Measurements from ENCODE around the gene ARMC9. TPM values are rescaled to one million over a fixed set of nuclear protein-coding genes. Genes with fewer than 3 reads are reported as not detected.

The ARMC9 gene
- total RNA-seq, 1 experiment from 2014 or later: 16.4 TPM

DNA sequence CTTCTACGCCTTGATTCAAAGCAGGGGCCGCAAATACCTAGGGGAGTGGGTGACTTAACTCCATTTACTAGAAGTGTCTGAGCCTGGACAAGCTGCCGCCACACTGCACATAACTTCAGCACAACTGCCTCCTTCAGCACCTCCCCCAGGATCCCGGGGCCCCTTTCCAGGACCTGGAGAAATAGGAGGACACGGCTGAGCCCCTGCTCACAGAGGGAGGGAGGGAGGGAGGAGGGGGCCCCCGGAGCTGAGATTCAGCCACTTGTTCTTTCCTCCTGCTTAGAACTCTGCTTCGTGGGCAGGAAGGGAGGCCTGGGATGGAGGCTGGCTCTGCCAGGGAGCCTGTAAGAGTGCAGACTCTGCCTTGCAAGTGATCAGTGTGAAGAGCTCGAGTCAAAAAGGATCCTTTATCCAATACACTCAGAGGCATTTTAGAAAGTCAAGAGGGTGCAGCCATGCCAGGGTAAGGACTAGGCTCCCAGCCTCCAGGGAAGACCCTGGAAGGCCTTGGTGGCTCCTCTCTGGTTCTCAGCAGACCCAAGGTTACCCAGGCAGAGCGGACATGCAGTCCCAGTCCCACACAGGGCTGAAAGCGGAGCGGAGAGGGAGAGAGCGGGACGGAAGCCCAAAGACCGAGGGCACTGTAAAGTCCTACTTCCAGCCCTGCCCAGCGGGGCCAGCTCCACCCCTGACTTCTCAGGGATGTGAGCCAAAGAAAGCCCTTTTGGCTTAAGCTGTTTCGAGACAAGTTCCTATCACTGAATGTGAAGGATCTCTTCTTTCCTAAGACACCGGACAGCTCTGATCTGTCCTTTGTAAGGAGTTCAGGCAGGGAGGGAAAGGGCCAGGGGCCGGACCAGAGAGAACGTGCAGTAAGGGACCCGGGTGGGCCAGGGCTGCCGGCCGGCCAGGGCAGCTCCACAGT lies 8.6 kb upstream of the ARMC9 start:
- TF ChIP-seq CEBPB (IDR thresholded peaks at IDR 0.05; ENCODE audit: low read depth): no peak
- no peaks in the 10 kb centered on the region for H3K9me2 ChIP-seq (ENCODE audit: insufficient read depth)
- no peaks in the 10 kb centered on the region for H3K79me2 ChIP-seq (ENCODE audit: insufficient read depth, low read length)
- H3K27ac ChIP-seq (ENCODE audit: low read depth, low read length): no peak overlapping the region
- DNase-seq (ENCODE audit: low read depth, low spot score) (no peak), ATAC-seq (no peak)
- BruUV-seq (replicated peaks): no TSS peak
- ChIA-PET CTCF (no interaction called here), RAD21 (ENCODE audit: low non-redundant PET in 1 of 2, low total read pairs in 2 of 2, uncharacterized antibody in 2 of 2, unreplicated experiment in 2 of 2) (no interaction called here), POLR2A (no interaction called here)
- no peak overlapping the region for H3K4me2 ChIP-seq (ENCODE audit: low read length)
- no peak overlapping the region for H2AFZ ChIP-seq (ENCODE audit: low read depth, low read length, poor library complexity, severe bottlenecking)
- H4K20me1 ChIP-seq (ENCODE audit: insufficient read depth): no peaks in the 10 kb centered on the region
- no peaks in the 10 kb centered on the region for H3K9me3 ChIP-seq (ENCODE audit: control insufficient read depth in 1 of 2, insufficient read depth in 1 of 2, low read depth in 1 of 2, low read length in 2 of 2)
- H3K4me3 ChIP-seq (replicated peaks in 1 of 2; ENCODE audit: low read depth in 1 of 2, low read length in 2 of 2): no peak overlapping the region
- no peaks in the 10 kb centered on the region for H3K27me3 ChIP-seq (ENCODE audit: insufficient read depth, low read length)
- intact Hi-C loops (cut with micrococcal nuclease): no loop called here
- no peaks in the 10 kb centered on the region for H3K36me3 ChIP-seq (ENCODE audit: control insufficient read depth in 1 of 2, insufficient read depth in 2 of 2, low read length in 2 of 2)
- H3K4me1 ChIP-seq (ENCODE audit: control insufficient read depth in 1 of 2, insufficient read depth in 2 of 2, low read length in 2 of 2): no peaks in the 10 kb centered on the region
- H3K9ac ChIP-seq (ENCODE audit: low read length): no peak overlapping the region

DNA sequence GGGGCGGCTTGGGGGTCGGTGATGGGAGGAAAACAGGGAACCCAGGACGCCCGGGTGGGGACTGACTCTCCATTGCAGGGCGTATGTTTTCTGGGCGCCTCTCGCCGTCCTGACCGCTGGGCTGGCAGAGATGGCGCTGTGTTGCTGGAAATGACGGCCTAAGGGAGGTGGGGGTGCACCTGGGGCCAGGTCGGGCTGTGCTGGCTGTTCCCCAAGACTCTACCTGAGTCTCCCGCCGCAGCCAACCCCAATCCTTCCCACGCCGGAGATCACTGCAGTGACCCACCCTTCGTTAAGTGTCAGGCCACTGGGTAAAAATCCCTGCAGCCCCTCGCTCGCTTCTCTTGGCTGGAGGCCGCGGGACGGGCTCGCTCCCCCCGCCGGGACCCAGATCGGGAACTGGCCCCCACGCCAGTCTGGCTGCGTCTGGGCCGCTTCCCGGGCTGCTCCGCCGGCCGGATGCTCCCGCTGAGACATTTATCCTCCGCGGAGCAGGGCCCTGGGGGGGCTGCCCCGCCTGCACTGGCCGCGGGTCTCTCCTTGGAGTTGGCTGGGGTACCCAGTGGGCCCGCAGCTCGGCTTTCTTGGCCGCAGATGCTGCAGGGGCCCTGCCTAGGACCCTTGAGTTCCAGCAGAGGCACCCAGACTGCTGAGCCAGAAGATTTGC lies 7.8 kb upstream of the ARMC9 start:
- Histone ChIP-seq H3K4me2 (ENCODE audit: low read length) (no peak overlapping the region), H3K4me1 (ENCODE audit: control insufficient read depth in 1 of 2, insufficient read depth in 2 of 2, low read length in 2 of 2) (no peaks in the 10 kb centered on the region), H3K9me2 (ENCODE audit: insufficient read depth) (no peaks in the 10 kb centered on the region), H3K27me3 (ENCODE audit: insufficient read depth, low read length) (no peaks in the 10 kb centered on the region), H4K20me1 (ENCODE audit: insufficient read depth) (no peaks in the 10 kb centered on the region), H3K9me3 (ENCODE audit: control insufficient read depth in 1 of 2, insufficient read depth in 1 of 2, low read depth in 1 of 2, low read length in 2 of 2) (no peaks in the 10 kb centered on the region), H3K4me3 (replicated peaks in 1 of 2; ENCODE audit: low read depth in 1 of 2, low read length in 2 of 2) (no peak overlapping the region), H3K79me2 (ENCODE audit: insufficient read depth, low read length) (no peaks in the 10 kb centered on the region), H3K27ac (ENCODE audit: low read depth, low read length) (no peak overlapping the region), H3K9ac (ENCODE audit: low read length) (no peak overlapping the region), H3K36me3 (ENCODE audit: control insufficient read depth in 1 of 2, insufficient read depth in 2 of 2, low read length in 2 of 2) (no peaks in the 10 kb centered on the region), H2AFZ (ENCODE audit: low read depth, low read length, poor library complexity, severe bottlenecking) (no peak overlapping the region)
- no TSS peak for BruUV-seq (replicated peaks)
- TF ChIP-seq MAX (IDR thresholded peaks at IDR 0.05): no peak
- no peak for TF ChIP-seq TCF7L2 (IDR thresholded peaks at IDR 0.05; ENCODE audit: borderline replicate concordance, extremely low read depth, insufficient read depth, insufficient read length)
- no peak for TF ChIP-seq YY1 (IDR thresholded peaks at IDR 0.05; ENCODE audit: extremely low read depth, insufficient replicate concordance, low read depth, low read length)
- no peak for TF ChIP-seq POLR2AphosphoS5 (IDR thresholded peaks at IDR 0.05; ENCODE audit: low read depth, low read length)
- TF ChIP-seq CBX3 (IDR thresholded peaks at IDR 0.05; ENCODE audit: low read depth): no peak
- TF ChIP-seq ZNF274 (IDR thresholded peaks at IDR 0.05; ENCODE audit: low read depth, low read length): no peak
- no peak for TF ChIP-seq CEBPB (IDR thresholded peaks at IDR 0.05; ENCODE audit: low read depth)
- intact Hi-C loops (cut with micrococcal nuclease): no loop called here
- ChIA-PET RAD21 (ENCODE audit: low non-redundant PET in 1 of 2, low total read pairs in 2 of 2, uncharacterized antibody in 2 of 2, unreplicated experiment in 2 of 2) (no interaction called here), CTCF (no interaction called here), POLR2A (no interaction called here)
- DNase-seq (ENCODE audit: low read depth, low spot score): no peak
- no peak for ATAC-seq
